ENCODE results near the gene MRPL43. TPM values are rescaled to one million over a fixed set of nuclear protein-coding genes. Genes with fewer than 3 reads are reported as not detected.

The MRPL43 gene
- total RNA-seq, 6 experiments from 2014 or later: 101 to 120 (median 115) TPM

- TF ChIP-seq, protein P1, sequence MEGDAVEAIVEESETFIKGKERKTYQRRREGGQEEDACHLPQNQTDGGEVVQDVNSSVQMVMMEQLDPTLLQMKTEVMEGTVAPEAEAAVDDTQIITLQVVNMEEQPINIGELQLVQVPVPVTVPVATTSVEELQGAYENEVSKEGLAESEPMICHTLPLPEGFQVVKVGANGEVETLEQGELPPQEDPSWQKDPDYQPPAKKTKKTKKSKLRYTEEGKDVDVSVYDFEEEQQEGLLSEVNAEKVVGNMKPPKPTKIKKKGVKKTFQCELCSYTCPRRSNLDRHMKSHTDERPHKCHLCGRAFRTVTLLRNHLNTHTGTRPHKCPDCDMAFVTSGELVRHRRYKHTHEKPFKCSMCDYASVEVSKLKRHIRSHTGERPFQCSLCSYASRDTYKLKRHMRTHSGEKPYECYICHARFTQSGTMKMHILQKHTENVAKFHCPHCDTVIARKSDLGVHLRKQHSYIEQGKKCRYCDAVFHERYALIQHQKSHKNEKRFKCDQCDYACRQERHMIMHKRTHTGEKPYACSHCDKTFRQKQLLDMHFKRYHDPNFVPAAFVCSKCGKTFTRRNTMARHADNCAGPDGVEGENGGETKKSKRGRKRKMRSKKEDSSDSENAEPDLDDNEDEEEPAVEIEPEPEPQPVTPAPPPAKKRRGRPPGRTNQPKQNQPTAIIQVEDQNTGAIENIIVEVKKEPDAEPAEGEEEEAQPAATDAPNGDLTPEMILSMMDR (IDR thresholded peaks at IDR 0.05): no peak
- H3K9me3 Mint-ChIP-seq: no peaks in the 10 kb centered on the region
- peaks cover 14% of the 10 kb centered on the region for H3K27me3 Mint-ChIP-seq (ENCODE audit: insufficient read depth)
- DNase-seq: no peak
- no peak overlapping the region for H3K27ac Mint-ChIP-seq
- H3K4me3 Mint-ChIP-seq: no peak overlapping the region
- H3K36me3 Mint-ChIP-seq (ENCODE audit: low read depth): no peaks in the 10 kb centered on the region
- no peaks in the 10 kb centered on the region; the same call in 1 of the 2 replicates for H3K4me1 Mint-ChIP-seq (ENCODE audit: low read depth)
These were observed 34.5 kb upstream of the MRPL43 start for GRCh38 chr10:101021692-101022251.

DNA sequence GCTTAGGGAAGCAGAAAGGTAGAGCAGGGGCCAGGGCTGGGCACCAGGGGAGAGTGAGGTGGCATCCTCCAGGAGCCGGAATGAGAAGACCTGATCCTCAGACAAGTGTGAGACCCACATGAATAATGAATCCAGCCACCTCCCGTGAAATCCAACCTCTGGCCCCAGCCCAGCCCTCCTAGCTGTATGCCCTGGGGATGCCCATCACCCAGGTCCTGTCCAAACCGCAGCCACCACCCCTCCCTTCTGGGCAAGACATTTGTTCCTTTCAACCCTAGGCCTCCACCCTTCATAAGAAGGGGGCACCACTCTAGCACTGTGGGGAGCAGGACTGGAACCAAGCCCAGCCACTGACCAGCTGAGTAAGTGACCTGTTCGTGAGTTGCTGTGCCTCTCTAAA is 33.9 kb upstream of the MRPL43 start:
- TF ChIP-seq, protein P1 (IDR thresholded peaks at IDR 0.05): no peak
- H3K4me3 Mint-ChIP-seq: no peak overlapping the region
- H3K27me3 Mint-ChIP-seq (ENCODE audit: insufficient read depth): peaks cover 14% of the 10 kb centered on the region
- no peak for DNase-seq
- H3K9me3 Mint-ChIP-seq: no peaks in the 10 kb centered on the region
- no peak overlapping the region for H3K27ac Mint-ChIP-seq
- H3K36me3 Mint-ChIP-seq (ENCODE audit: low read depth): no peaks in the 10 kb centered on the region
- peaks cover 4% of the 10 kb centered on the region for H3K4me1 Mint-ChIP-seq (ENCODE audit: low read depth)

DNA sequence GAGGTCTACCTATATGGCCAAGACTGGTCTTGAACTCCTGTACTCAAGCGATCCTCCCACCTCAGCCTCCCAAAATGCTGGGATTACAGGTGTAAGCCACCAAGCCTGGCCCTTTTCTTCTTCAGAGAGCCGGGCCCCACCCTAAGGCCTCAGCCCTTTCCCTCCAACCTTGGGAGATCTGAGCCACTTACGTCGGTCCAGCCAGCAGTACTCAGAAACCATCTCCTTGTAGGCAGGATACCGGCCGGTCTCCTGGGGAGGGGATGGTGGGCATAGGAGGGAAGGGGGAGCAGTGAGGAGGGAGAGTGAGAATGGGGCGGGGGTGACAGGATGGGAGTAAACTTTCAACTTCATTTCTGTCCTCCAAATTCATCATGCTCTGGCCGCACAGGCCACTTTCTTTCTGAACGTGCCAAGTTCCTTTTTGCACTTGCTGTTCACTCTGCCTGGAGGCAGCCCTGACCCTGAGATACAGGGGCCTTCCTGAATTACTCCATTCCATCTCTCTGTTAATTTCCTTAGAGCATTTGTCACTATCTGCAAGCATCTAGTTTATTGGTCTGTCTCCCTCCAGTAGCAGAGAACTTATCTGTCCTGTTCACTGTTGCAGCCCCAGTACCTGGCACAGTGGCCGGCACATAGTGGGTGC is 33.3 kb upstream of the MRPL43 start:
- Mint-ChIP-seq H3K27ac (no peak overlapping the region), H3K27me3 (ENCODE audit: insufficient read depth) (peaks cover 14% of the 10 kb centered on the region), H3K9me3 (no peaks in the 10 kb centered on the region), H3K4me1 (ENCODE audit: low read depth) (peaks cover 9% of the 10 kb centered on the region), H3K36me3 (ENCODE audit: low read depth) (no peaks in the 10 kb centered on the region), H3K4me3 (no peak overlapping the region)
- TF ChIP-seq, protein P1 (IDR thresholded peaks at IDR 0.05): no peak
- no peak for DNase-seq

DNA sequence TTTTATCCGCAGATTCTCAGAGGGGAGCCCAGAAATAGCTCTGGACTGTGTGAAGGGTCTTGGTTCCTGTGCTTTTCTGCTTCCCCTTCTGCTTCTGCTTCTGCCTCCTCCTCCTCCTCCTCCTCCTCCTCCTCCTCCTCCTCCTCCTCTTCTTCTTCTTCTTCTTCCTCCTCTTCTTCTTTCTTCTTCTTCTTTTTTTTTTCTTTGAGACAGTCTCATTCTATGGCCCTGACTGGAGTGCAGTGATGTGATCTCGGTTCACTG is 32.1 kb upstream of the MRPL43 start:
- peaks cover 21% of the 10 kb centered on the region for H3K4me1 Mint-ChIP-seq (ENCODE audit: low read depth)
- TF ChIP-seq, protein P1 (IDR thresholded peaks at IDR 0.05): no peak

DNA sequence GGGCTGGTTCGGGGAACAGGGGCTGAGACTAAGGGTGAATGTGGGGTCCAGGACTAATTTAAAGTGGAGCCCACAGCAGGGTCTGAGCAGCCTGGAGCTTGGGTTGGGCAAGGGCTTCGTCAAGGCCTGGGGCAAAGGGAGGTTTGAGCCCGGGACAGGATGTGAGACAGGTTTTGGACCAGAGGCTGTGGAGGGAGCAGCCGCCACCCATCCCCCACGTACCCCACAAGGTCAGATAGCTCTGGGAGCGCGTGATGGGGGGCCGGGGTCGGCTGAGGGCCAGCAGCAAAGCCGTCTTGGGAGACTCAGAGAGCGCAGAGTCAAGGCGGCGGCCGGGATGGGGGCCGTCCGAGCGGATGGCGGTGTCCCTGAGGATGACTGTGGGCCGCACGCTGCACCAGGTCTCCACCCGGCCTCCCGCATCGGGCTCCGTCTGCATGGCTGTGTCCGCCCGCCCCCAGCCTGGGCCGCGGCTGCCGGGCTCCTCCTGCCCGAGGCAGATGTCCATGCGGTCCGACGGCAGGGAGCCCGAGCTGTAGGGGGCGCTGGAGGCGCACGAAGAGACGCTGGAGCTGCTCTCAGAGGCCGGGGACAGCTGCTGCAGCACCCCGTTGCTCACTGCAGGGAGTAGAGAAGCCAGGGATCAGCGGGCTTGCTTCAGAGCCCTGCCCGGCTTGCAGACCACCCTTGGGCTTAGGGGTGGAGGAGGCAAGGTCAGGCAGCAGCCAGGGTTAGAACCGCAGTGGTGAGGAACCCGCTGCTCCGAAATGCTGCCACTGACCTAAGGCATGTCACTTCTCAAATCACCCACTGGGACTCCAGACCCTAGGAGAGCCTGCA is 31.5 kb upstream of the MRPL43 start:
- H3K4me3 Mint-ChIP-seq: no peak overlapping the region
- TF ChIP-seq, protein P1 (IDR thresholded peaks at IDR 0.05): peak; percentile 77
- peaks cover 14% of the 10 kb centered on the region for H3K27me3 Mint-ChIP-seq (ENCODE audit: insufficient read depth)
- peak; percentile 51 for DNase-seq
- H3K36me3 Mint-ChIP-seq (ENCODE audit: low read depth): no peaks in the 10 kb centered on the region
- no peak overlapping the region for H3K27ac Mint-ChIP-seq
- H3K4me1 Mint-ChIP-seq (ENCODE audit: low read depth): peaks cover 26% of the 10 kb centered on the region
- no peaks in the 10 kb centered on the region for H3K9me3 Mint-ChIP-seq

More for the DNA sequence above, 32.1 kb upstream of the MRPL43 start:
- Mint-ChIP-seq H3K9me3 (no peaks in the 10 kb centered on the region), H3K27ac (no peak overlapping the region), H3K27me3 (ENCODE audit: insufficient read depth) (peaks cover 14% of the 10 kb centered on the region), H3K36me3 (ENCODE audit: low read depth) (no peaks in the 10 kb centered on the region), H3K4me3 (no peak overlapping the region)
- DNase-seq: no peak

Data from HFFc6 (cell line).